Effector memory CD8-positive, alpha-beta T cell (primary cell): ENCODE data around the gene SOBP.
A peak's percentile ranks its signal among the peaks of the same experiment; 100 is the strongest.

Experiments
- ATAC-seq: fragments of 150-1000 bp; cut with Tn5 transposase; replicated peaks from 2 replicates; pipeline ENCODE4 v1.10.0; 2021; ENCODE audit warnings: mild to moderate bottlenecking, moderate library complexity
- DNase-seq, 3 experiments: peaks; one replicate each; pipeline ENCODE4 v3.0.0; 2021
- H3K27ac Mint-ChIP-seq, 2 donors: one replicate each; pipeline ENCODE4 v1.8.0; 2022; ENCODE audit warnings: mild to moderate bottlenecking in 2 of 2, mixed read lengths in 2 of 2, moderate library complexity in 2 of 2
- H3K27me3 Mint-ChIP-seq, 2 donors: one replicate each; pipeline ENCODE4 v1.8.0; 2022; ENCODE audit warnings: mixed read lengths in 2 of 2
- H3K36me3 Mint-ChIP-seq: one replicate; pipeline ENCODE4 v1.8.0; 2022; ENCODE audit warnings: mild to moderate bottlenecking, moderate library complexity, mixed read lengths; ENCODE audit not compliant: insufficient read depth
- H3K4me1 Mint-ChIP-seq, 2 donors: one replicate each; pipeline ENCODE4 v1.8.0; 2022; ENCODE audit warnings: low read depth in 2 of 2, mixed read lengths in 2 of 2
- H3K4me3 Mint-ChIP-seq, 2 donors: one replicate each; pipeline ENCODE4 v1.8.0; 2022; ENCODE audit warnings: mild to moderate bottlenecking in 2 of 2, mixed read lengths in 2 of 2, moderate library complexity in 2 of 2
- H3K9me3 Mint-ChIP-seq, 2 donors: one replicate each; pipeline ENCODE4 v1.8.0; 2022; ENCODE audit warnings: mixed read lengths in 2 of 2
- total RNA-seq, 9 experiments: gene quantifications; one replicate each; lab custom pipeline; 2026; lab: John Stamatoyannopoulos, UW

The SOBP gene, protein sequence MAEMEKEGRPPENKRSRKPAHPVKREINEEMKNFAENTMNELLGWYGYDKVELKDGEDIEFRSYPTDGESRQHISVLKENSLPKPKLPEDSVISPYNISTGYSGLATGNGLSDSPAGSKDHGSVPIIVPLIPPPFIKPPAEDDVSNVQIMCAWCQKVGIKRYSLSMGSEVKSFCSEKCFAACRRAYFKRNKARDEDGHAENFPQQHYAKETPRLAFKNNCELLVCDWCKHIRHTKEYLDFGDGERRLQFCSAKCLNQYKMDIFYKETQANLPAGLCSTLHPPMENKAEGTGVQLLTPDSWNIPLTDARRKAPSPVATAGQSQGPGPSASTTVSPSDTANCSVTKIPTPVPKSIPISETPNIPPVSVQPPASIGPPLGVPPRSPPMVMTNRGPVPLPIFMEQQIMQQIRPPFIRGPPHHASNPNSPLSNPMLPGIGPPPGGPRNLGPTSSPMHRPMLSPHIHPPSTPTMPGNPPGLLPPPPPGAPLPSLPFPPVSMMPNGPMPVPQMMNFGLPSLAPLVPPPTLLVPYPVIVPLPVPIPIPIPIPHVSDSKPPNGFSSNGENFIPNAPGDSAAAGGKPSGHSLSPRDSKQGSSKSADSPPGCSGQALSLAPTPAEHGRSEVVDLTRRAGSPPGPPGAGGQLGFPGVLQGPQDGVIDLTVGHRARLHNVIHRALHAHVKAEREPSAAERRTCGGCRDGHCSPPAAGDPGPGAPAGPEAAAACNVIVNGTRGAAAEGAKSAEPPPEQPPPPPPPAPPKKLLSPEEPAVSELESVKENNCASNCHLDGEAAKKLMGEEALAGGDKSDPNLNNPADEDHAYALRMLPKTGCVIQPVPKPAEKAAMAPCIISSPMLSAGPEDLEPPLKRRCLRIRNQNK
- 0 to 3.6 (median 1.1) reads per million in 9 experiments for total RNA-seq

DNA sequence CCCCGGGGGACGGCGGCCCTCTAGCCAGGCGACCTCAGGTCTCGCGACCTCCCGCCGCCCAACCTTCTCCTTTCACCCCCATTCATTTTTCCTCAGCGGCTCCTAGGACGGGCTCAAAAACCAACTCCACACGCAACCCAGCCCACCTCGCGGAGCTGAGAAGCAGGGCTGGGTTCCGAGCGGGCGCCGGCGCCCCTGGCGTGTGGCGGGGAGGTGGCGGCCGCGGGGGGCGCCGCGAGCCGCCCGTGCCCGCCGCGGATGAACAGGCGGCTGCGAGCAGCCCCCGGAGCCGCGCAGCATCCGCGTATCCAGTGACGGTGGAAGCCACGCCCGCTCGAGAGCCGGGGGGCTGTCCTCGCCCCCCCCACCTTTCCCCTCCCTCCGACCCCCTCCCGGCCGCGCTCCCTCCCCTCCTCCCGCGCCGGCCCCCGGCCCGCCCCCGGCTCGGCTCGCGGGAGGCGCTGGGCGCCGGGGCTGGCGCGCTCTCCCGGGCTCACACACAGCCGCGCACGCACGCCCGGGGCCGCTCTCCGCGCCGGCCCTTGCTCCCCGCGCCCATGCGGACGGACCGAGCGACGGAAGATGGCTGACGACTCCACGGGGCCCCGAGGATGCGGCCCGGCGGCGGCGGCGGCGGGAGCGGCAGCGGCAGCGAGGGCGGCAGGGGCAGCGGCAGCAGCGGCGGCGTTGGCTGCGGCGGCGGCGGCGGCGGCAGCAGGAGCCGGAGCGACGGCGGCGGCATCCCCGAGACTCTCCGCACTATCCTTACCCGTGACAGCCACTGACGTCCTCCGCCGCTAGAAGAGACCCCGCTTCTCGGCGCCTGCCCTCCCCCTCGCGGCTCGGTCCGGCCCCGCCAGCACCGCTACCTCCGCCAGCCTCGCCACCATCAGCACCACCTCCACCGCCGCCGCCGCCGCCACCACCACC lies at the start of gene SOBP:
Gene SOBP, plus strand, starts transcription at position 482 of the 930 bp plus-strand sequence. CDS start 500 bp downstream, outside the sequence.
- no peaks in the 10 kb centered on the region for H3K9me3 Mint-ChIP-seq
- peaks cover 39 to 40% of the 10 kb centered on the region in 2 donors for H3K27me3 Mint-ChIP-seq
- peak; percentile 19 to 30 (median 30) for DNase-seq
- H3K36me3 Mint-ChIP-seq: peaks cover 6% of the 10 kb centered on the region
- peak within 1 kb of the TSS; percentile 87 to 94 for H3K4me3 Mint-ChIP-seq
- peak; percentile 65 for ATAC-seq
- peaks cover 13 to 21% of the 10 kb centered on the region in 2 donors for H3K4me1 Mint-ChIP-seq
- peak within 1 kb of the TSS; percentile 37 to 61 for H3K27ac Mint-ChIP-seq

GRCh38 chr6:107440936-107441335 lies 49.0 kb upstream of the SOBP start:
- DNase-seq (no peak), ATAC-seq (no peak)
- Mint-ChIP-seq H3K36me3 (no peaks in the 10 kb centered on the region), H3K4me1 (peaks cover 11 to 19% of the 10 kb centered on the region in 2 donors), H3K4me3 (no peak overlapping the region), H3K27ac (no peak overlapping the region), H3K9me3 (no peaks in the 10 kb centered on the region), H3K27me3 (no peaks in the 10 kb centered on the region)

DNA sequence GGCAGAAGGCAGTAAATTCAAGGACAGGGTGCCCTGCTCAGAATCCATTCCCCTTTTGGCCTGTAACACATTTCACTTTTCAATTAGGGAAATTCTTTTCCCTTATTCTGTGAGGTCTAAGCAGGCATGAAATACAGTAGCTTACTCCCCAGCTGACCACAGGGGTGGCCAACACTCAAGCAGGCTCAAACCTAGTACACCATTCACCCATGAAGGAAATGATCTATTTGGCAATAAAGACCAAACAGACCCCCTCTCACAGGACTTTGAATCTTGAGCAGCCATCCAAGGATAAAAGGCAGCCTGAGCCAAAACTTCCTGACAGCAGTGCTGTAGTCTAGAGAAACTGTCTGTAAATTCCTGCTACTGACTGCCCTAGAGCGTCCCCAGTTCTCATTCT lies 48.2 kb upstream of the SOBP start:
- Mint-ChIP-seq H3K27me3 (no peaks in the 10 kb centered on the region), H3K4me3 (no peak overlapping the region), H3K27ac (no peak overlapping the region), H3K4me1 (peaks cover 11 to 19% of the 10 kb centered on the region in 2 donors), H3K36me3 (no peaks in the 10 kb centered on the region), H3K9me3 (no peaks in the 10 kb centered on the region)
- DNase-seq (no peak), ATAC-seq (no peak)

DNA sequence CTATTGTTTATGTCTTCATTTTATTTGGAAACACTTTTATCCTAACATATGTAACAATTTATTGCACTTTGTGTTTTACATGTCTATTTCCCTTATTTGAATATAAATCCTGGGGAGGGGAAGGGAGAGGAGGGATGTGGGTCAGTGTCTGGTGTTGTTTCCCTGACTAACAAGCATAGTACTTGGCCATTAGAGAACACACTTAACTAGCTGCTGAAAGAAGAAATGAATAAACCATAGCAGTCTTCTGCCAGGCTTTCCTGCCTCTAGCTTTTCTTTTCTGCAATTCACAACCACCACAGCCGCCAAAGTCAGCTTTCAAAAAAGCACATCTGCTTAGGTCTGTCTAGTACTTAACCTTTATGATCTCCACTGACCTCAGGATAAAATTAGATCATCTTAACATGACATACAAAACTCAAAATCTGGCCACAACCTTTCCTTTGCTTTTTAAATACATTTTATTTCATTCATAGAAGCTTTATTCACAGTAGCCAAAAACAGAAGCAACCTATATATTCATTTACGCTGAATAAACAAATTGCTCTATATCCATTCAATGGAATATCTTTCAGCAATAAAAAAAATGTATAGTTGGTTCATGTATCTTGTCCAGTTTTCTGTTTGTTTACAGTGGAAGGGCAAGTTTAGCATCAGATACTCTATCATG lies 46.8 kb upstream of the SOBP start:
- H3K4me3 Mint-ChIP-seq: no peak overlapping the region
- peaks cover 6 to 15% of the 10 kb centered on the region in 2 donors for H3K4me1 Mint-ChIP-seq
- H3K27ac Mint-ChIP-seq: no peak overlapping the region
- H3K36me3 Mint-ChIP-seq: no peaks in the 10 kb centered on the region
- no peaks in the 10 kb centered on the region for H3K27me3 Mint-ChIP-seq
- no peak for DNase-seq
- H3K9me3 Mint-ChIP-seq: peaks cover 2 to 3% of the 10 kb centered on the region in 2 donors
- no peak for ATAC-seq

GRCh38 chr6:107443608-107444267 lies 46.2 kb upstream of the SOBP start:
- DNase-seq: no peak
- no peak overlapping the region for H3K4me3 Mint-ChIP-seq

GRCh38 chr6:107444277-107444676 lies 45.6 kb upstream of the SOBP start:
- Mint-ChIP-seq H3K27ac (no peak overlapping the region), H3K4me3 (no peak overlapping the region), H3K36me3 (no peaks in the 10 kb centered on the region), H3K27me3 (no peaks in the 10 kb centered on the region), H3K9me3 (peaks cover 5 to 9% of the 10 kb centered on the region in 2 donors), H3K4me1 (peaks cover 6 to 15% of the 10 kb centered on the region in 2 donors)
- ATAC-seq (no peak), DNase-seq (no peak)

More at GRCh38 chr6:107443608-107444267, 46.2 kb upstream of the SOBP start:
- Mint-ChIP-seq H3K9me3 (peaks cover 5 to 8% of the 10 kb centered on the region in 2 donors), H3K27ac (no peak overlapping the region), H3K36me3 (no peaks in the 10 kb centered on the region), H3K27me3 (no peaks in the 10 kb centered on the region), H3K4me1 (peaks cover 6 to 15% of the 10 kb centered on the region in 2 donors)
- no peak for ATAC-seq

DNA sequence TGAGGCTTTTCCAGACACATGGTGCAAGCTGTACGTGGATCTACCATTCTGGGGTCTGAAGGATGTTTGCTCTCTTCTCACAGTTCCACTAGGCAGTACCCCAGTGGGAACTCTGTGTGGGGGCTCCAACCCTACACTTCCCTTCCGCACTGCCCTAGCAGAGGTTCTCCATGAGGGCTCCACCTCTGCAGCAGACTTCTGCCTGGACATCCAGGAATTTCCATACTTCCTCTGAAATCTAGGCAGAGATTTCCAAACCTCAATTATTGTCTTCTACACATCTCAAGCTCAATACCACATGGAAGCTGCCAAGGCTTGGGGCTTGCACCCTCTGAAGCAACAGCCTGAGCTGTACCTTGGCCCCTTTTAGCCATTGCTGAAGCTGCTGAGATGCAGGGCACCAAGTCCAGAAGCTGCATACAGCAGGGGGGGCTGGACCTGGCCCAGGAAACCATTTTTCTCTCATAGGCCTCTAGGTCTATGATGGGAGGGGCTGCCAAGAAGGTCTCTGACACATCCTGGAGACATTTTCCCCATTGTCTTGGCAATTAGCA lies 42.2 kb upstream of the SOBP start:
- H3K27me3 Mint-ChIP-seq: no peaks in the 10 kb centered on the region
- ATAC-seq (no peak), DNase-seq (no peak)
- H3K27ac Mint-ChIP-seq: no peak overlapping the region
- H3K9me3 Mint-ChIP-seq: peaks cover 7 to 9% of the 10 kb centered on the region in 2 donors
- no peak overlapping the region for H3K4me3 Mint-ChIP-seq
- peaks cover 2 to 19% of the 10 kb centered on the region in 2 donors for H3K4me1 Mint-ChIP-seq
- H3K36me3 Mint-ChIP-seq: no peaks in the 10 kb centered on the region

GRCh38 chr6:107448776-107449175 lies 41.1 kb upstream of the SOBP start:
- peaks cover 2 to 16% of the 10 kb centered on the region in 2 donors for H3K4me1 Mint-ChIP-seq
- ATAC-seq (no peak), DNase-seq (no peak)
- H3K27ac Mint-ChIP-seq: no peak overlapping the region
- no peaks in the 10 kb centered on the region for H3K36me3 Mint-ChIP-seq
- H3K27me3 Mint-ChIP-seq: no peaks in the 10 kb centered on the region
- no peak overlapping the region for H3K4me3 Mint-ChIP-seq
- peaks cover 7 to 9% of the 10 kb centered on the region in 2 donors for H3K9me3 Mint-ChIP-seq

DNA sequence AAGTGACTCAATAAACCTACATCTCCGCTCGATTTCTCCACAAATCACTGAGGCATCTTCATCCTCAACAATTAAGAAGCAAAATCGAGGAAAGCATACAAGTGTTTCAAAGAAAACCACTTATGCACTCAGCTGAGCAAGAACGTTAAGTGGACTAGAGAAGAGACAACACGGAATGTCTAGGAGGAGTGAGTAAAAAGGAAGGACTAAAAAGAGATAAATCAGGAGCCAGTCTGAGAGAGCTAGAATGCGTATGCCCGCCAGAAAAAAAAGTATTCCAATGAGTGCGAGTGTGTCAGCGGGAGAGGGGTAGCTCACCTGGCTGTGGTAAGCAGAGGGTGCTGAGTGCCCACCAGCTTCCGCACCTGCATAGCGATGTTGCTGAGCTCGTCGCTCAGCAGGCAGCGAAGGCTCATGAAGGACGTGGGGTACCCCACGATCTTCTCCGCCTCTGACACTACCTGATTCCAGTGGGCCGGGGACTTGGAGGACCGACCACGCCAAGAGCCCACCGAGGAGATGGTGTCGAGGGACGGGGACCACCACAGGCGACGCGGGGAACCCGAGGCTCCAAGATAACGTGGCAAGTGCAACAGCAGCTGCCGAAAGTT lies 31.1 kb upstream of the SOBP start:
- Mint-ChIP-seq H3K4me3 (peak overlapping the region; percentile 94 to 99), H3K9me3 (no peaks in the 10 kb centered on the region), H3K27me3 (no peaks in the 10 kb centered on the region), H3K36me3 (peaks cover 19% of the 10 kb centered on the region), H3K27ac (peak overlapping the region; percentile 89 to 94), H3K4me1 (peaks cover 14 to 27% of the 10 kb centered on the region in 2 donors)
- peak; percentile 18 for ATAC-seq
- peak in 1 of 3 experiments; percentile 4 for DNase-seq

DNA sequence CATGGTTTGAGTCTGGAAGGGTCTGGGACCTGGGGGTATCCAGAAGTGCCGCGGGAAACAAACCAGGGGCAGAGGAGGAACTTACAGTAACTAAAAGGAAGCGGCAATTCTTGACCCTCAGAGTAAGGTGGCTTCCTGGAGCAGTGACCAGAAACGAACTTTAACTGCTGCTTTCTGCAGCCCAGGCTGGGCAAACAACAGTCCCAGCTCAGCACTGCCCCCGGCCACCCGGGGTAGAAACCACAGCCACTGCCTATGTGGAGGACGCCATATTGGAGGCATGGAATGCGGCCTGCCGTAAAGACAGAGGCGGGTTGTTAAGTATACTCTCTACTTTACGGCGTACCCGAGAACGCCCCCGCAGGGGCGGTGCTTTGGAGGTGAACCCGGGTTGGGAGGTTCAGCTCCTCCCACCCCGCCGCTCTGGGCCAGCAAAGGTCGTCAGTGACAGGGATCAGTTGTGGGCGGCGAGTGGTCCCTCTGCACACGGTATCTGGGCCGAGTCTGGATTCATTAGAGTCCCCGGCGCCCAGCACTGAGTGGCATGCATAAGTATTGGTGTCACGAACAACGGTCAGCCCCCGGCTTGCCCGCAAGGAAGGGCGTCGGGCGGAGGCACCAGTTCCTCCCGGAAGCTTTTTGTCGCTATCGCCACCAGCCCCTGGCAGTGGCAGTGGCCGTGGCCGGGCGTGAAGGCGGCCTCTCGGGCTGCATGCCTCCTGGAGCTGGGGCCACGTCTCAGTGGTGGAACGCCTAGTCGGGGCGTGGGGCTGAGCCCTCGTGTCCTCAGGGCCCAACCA lies 30.4 kb upstream of the SOBP start, which contains the start of gene PDSS2:
Gene PDSS2, minus strand, starts transcription at position 282 of the 800 bp plus-strand sequence. Its CDS starts 279 bp downstream, at position 3.
- Mint-ChIP-seq H3K4me1 (peaks cover 14 to 27% of the 10 kb centered on the region in 2 donors), H3K9me3 (no peaks in the 10 kb centered on the region), H3K27ac (peak within 1 kb of the TSS; percentile 89 to 94), H3K36me3 (peaks cover 19% of the 10 kb centered on the region), H3K27me3 (no peaks in the 10 kb centered on the region), H3K4me3 (peak within 1 kb of the TSS; percentile 94 to 99)
- ATAC-seq (peak; percentile 97), DNase-seq (peak; percentile 96 to 97 (median 96))
